ENCODE measurements around the gene FOXD3. TPM values are rescaled to one million over a fixed set of nuclear protein-coding genes. Genes with fewer than 3 reads are reported as not detected.

Gene FOXD3
- not detected in 2 replicates for total RNA-seq

DNA sequence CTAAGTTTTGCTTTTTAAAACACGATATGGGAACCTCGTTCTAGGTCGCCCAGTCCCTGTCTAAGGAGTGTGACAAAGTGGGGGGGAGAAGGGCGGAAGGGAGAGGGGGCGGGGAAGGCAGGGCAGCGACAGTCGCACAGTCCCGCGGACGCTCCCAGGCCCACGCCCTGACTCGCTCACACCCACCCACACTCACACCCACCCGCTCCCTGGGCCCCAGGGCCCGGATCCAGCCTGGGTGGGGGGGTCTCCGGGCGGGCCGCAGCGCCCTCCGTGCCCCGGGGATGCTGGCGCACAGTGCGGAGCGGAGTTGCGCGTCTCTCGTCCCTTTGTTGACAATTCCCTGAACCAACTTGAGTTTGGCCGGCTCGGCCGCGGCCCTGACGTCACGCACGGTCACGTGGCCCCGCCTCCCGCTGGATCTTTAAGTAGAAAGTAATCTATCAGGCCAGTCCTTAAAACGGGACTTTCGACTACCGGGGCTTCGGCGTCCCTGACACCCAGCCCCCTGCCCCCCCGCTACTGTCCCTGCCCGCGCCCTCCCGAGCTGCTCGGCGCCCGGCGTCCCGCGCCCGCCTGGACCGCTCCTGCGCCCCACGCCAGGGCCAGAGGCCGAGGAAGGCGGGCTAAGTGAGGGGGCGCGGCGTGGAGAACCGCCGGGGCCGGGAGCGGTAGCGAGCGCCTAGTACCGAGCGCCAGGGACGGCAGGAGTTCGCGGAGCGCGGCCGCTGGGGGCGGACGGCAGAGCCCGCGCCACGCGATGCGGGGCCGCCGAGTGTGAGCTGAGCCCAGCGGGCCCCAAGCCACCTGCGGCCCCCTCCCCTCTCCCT, at the start of gene FOXD3:
Gene FOXD3 (plus strand): TSS at position 454 of the 830 bp plus-strand sequence. CDS start 492 bp downstream, outside the sequence.

GRCh38 chr1:63367215-63368103, 45.1 kb downstream of the FOXD3 start, which contains the start of gene ALG6:
ALG6 (plus strand) TSS chr1:63367627; CDS start chr1:63370978, 3,351 bp downstream.

Other genes starting within 250 kb of the FOXD3 start
- gene ALG6, start 45.1 kb downstream of the FOXD3 start, total RNA-seq, result 9.5 and 15.2 TPM in 2 replicates
- 22.2 and 38.8 TPM in 2 replicates for gene ITGB3BP, start 200.7 kb downstream of the FOXD3 start, total RNA-seq
- 8.1 and 8.6 TPM in 2 replicates for gene EFCAB7, start 201.0 kb downstream of the FOXD3 start, total RNA-seq

Measured in uterine smooth muscle cell (primary cell).